Measurements from ENCODE around the gene SLC26A8.
"Not testable (repeated sequence)": the region's sequence is repeated elsewhere in the genome, so short reads cannot be mapped to it uniquely, and the experiment has no call there.

Gene SLC26A8

GRCh38 chr6:36018339-36018738 is 6.1 kb downstream of the SLC26A8 start:
- DNase-seq (ENCODE audit: low read depth in 3 of 3) = no peak

- DNase-seq (ENCODE audit: low read depth in 3 of 3) = no peak
Measured at GRCh38 chr6:36015666-36016065, 8.8 kb downstream of the SLC26A8 start.

GRCh38 chr6:36000451-36000850 is 24.0 kb downstream of the SLC26A8 start:
- no peak for DNase-seq (ENCODE audit: low read depth in 3 of 3)

- no peak for DNase-seq (ENCODE audit: low read depth in 3 of 3)
Measured at GRCh38 chr6:35993150-35993549, 31.3 kb downstream of the SLC26A8 start.

- DNase-seq (ENCODE audit: low read depth in 3 of 3) = not testable (repeated sequence)
Measured at GRCh38 chr6:35988047-35988446, 36.4 kb downstream of the SLC26A8 start.

GRCh38 chr6:35984701-35985100 is 39.7 kb downstream of the SLC26A8 start:
- no peak for DNase-seq (ENCODE audit: low read depth in 3 of 3)

GRCh38 chr6:35980991-35981645 is 43.3 kb downstream of the SLC26A8 start:
- no peak for DNase-seq (ENCODE audit: low read depth in 3 of 3)

- DNase-seq (ENCODE audit: low read depth in 3 of 3) = not testable (repeated sequence)
Measured at GRCh38 chr6:35980126-35980525, 44.3 kb downstream of the SLC26A8 start.

- no peak for DNase-seq (ENCODE audit: low read depth in 3 of 3)
Measured at GRCh38 chr6:35977308-35977707, 47.1 kb downstream of the SLC26A8 start.

- no peak for DNase-seq (ENCODE audit: low read depth in 3 of 3)
Measured at GRCh38 chr6:35973670-35974222, 50.7 kb downstream of the SLC26A8 start.

- no peak for DNase-seq (ENCODE audit: low read depth in 3 of 3)
Measured at GRCh38 chr6:35972471-35973367, 51.7 kb downstream of the SLC26A8 start.

- no peak for DNase-seq (ENCODE audit: low read depth in 3 of 3)
Measured at GRCh38 chr6:35970181-35970580, 54.3 kb downstream of the SLC26A8 start.

- DNase-seq (ENCODE audit: low read depth in 3 of 3) = no peak
Measured at GRCh38 chr6:35969646-35970045, 54.8 kb downstream of the SLC26A8 start.

- DNase-seq (ENCODE audit: low read depth in 3 of 3) = no peak
Measured at GRCh38 chr6:35968821-35969220, 55.6 kb downstream of the SLC26A8 start.

- DNase-seq (ENCODE audit: low read depth in 3 of 3) = no peak
Measured at GRCh38 chr6:35967076-35967774, 57.2 kb downstream of the SLC26A8 start.

GRCh38 chr6:35962779-35963560 is 61.5 kb downstream of the SLC26A8 start:
- DNase-seq (ENCODE audit: low read depth in 3 of 3) = no peak

- DNase-seq (ENCODE audit: low read depth in 3 of 3) = no peak
Measured at GRCh38 chr6:35960187-35960586, 64.3 kb downstream of the SLC26A8 start.

- no peak for DNase-seq (ENCODE audit: low read depth in 3 of 3)
Measured at GRCh38 chr6:35955970-35956369, 68.5 kb downstream of the SLC26A8 start.

GRCh38 chr6:35955521-35955920 is 68.9 kb downstream of the SLC26A8 start:
- DNase-seq (ENCODE audit: low read depth in 3 of 3) = no peak

GRCh38 chr6:35955071-35955470 is 69.4 kb downstream of the SLC26A8 start:
- DNase-seq (ENCODE audit: low read depth in 3 of 3) = no peak

- no peak for DNase-seq (ENCODE audit: low read depth in 3 of 3)
Measured at GRCh38 chr6:35954333-35954732, 70.1 kb downstream of the SLC26A8 start.
